H1 (cell line): ENCODE measurements around the gene CEBPA. TPM values are rescaled to one million over a fixed set of nuclear protein-coding genes. Genes with fewer than 3 reads are reported as not detected.

Experiments used
- polyA plus RNA-seq, 7 experiments: library from polyadenylated mRNA; depleted of rRNA in 3 of 7; stranded (reverse) in 5 of 7; unstranded in 2 of 7; fragments of >200 nt in 5 of 7; fragments of 200-250 nt in 2 of 7; gene quantifications; 1 replicate in 5 of 7; 2 replicates in 1 of 7; 4 replicates in 1 of 7; pipeline versions ENCODE4 v1.2.1 to v1.2.3, GENCODE V29; 2011 to 2013; ENCODE audit warnings: missing spikeins in 2 of 7, mixed read lengths in 2 of 7
- total RNA-seq: library from RNA; stranded (reverse); fragmentation: NEBNext Ultra II Directional; extraction: Animal tissue kit (Norgen Biotek cat#: 25700); gene quantifications from 2 replicates; pipeline ENCODE4 v1.2.1, GENCODE V29; 2021
- TF ChIP-seq, protein P1 (sequence below): fragments of 300-600 bp; sonication (generic); IDR thresholded peaks from 2 replicates; pipeline ENCODE4 v1.7.1; 2012; ENCODE audit warnings: low read length, moderate library complexity, mild to moderate bottlenecking, inconsistent platforms; ENCODE audit not compliant: insufficient replicate concordance

Gene CEBPA
- total and polyA plus RNA-seq, 2 of the 8 experiments (the other 6 are each of a cell fraction or from before 2014, with no cell fraction given) = 2.0 to 2.7 TPM

DNA sequence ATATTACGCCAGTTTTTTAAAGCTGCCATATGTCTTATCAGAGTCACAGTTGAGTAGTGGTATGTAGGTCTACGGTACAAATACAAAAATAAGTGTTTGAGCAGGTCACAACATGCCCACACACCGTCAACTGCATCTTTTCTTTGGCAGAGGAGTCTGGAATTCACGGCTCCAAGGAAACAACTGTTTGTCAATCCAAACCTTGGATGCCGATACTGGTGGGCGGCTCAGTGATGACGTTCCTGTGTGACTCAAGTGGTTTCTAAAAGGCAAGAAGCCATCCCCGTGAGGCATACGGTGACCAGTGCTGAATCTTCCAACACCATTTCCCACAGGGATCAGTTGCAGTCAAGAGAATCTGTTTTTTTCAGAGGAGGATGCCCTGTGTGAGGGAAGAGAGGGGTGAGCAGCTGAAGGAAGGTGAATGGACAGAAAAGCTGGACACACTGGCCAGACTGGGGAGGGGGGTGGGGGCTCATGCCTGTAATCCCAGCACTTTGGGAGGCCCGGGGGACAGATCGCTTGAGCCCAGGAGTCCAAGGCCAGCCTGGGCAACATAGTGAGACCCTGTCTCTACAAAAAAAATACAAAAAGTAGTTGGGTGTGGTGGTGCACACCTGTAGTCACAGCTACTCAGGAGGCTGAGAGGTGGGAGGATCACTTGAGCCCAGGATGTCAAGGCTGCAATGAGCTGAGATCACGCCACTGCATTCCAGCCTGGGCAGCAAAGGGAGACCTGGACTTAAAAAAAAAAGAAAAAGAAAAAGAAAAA, 48.4 kb upstream of the CEBPA start (continued):
- TF ChIP-seq, protein P1, sequence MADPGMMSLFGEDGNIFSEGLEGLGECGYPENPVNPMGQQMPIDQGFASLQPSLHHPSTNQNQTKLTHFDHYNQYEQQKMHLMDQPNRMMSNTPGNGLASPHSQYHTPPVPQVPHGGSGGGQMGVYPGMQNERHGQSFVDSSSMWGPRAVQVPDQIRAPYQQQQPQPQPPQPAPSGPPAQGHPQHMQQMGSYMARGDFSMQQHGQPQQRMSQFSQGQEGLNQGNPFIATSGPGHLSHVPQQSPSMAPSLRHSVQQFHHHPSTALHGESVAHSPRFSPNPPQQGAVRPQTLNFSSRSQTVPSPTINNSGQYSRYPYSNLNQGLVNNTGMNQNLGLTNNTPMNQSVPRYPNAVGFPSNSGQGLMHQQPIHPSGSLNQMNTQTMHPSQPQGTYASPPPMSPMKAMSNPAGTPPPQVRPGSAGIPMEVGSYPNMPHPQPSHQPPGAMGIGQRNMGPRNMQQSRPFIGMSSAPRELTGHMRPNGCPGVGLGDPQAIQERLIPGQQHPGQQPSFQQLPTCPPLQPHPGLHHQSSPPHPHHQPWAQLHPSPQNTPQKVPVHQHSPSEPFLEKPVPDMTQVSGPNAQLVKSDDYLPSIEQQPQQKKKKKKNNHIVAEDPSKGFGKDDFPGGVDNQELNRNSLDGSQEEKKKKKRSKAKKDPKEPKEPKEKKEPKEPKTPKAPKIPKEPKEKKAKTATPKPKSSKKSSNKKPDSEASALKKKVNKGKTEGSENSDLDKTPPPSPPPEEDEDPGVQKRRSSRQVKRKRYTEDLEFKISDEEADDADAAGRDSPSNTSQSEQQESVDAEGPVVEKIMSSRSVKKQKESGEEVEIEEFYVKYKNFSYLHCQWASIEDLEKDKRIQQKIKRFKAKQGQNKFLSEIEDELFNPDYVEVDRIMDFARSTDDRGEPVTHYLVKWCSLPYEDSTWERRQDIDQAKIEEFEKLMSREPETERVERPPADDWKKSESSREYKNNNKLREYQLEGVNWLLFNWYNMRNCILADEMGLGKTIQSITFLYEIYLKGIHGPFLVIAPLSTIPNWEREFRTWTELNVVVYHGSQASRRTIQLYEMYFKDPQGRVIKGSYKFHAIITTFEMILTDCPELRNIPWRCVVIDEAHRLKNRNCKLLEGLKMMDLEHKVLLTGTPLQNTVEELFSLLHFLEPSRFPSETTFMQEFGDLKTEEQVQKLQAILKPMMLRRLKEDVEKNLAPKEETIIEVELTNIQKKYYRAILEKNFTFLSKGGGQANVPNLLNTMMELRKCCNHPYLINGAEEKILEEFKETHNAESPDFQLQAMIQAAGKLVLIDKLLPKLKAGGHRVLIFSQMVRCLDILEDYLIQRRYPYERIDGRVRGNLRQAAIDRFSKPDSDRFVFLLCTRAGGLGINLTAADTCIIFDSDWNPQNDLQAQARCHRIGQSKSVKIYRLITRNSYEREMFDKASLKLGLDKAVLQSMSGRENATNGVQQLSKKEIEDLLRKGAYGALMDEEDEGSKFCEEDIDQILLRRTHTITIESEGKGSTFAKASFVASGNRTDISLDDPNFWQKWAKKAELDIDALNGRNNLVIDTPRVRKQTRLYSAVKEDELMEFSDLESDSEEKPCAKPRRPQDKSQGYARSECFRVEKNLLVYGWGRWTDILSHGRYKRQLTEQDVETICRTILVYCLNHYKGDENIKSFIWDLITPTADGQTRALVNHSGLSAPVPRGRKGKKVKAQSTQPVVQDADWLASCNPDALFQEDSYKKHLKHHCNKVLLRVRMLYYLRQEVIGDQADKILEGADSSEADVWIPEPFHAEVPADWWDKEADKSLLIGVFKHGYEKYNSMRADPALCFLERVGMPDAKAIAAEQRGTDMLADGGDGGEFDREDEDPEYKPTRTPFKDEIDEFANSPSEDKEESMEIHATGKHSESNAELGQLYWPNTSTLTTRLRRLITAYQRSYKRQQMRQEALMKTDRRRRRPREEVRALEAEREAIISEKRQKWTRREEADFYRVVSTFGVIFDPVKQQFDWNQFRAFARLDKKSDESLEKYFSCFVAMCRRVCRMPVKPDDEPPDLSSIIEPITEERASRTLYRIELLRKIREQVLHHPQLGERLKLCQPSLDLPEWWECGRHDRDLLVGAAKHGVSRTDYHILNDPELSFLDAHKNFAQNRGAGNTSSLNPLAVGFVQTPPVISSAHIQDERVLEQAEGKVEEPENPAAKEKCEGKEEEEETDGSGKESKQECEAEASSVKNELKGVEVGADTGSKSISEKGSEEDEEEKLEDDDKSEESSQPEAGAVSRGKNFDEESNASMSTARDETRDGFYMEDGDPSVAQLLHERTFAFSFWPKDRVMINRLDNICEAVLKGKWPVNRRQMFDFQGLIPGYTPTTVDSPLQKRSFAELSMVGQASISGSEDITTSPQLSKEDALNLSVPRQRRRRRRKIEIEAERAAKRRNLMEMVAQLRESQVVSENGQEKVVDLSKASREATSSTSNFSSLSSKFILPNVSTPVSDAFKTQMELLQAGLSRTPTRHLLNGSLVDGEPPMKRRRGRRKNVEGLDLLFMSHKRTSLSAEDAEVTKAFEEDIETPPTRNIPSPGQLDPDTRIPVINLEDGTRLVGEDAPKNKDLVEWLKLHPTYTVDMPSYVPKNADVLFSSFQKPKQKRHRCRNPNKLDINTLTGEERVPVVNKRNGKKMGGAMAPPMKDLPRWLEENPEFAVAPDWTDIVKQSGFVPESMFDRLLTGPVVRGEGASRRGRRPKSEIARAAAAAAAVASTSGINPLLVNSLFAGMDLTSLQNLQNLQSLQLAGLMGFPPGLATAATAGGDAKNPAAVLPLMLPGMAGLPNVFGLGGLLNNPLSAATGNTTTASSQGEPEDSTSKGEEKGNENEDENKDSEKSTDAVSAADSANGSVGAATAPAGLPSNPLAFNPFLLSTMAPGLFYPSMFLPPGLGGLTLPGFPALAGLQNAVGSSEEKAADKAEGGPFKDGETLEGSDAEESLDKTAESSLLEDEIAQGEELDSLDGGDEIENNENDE = no peak
